ENCODE results near the gene TBX3.

GRCh38 chr12:114655934-114656749 lies 27.8 kb downstream of the TBX3 start:
- TF ChIP-seq POLR2A (IDR thresholded peaks at IDR 0.05): no peak
- TF ChIP-seq, protein P1, sequence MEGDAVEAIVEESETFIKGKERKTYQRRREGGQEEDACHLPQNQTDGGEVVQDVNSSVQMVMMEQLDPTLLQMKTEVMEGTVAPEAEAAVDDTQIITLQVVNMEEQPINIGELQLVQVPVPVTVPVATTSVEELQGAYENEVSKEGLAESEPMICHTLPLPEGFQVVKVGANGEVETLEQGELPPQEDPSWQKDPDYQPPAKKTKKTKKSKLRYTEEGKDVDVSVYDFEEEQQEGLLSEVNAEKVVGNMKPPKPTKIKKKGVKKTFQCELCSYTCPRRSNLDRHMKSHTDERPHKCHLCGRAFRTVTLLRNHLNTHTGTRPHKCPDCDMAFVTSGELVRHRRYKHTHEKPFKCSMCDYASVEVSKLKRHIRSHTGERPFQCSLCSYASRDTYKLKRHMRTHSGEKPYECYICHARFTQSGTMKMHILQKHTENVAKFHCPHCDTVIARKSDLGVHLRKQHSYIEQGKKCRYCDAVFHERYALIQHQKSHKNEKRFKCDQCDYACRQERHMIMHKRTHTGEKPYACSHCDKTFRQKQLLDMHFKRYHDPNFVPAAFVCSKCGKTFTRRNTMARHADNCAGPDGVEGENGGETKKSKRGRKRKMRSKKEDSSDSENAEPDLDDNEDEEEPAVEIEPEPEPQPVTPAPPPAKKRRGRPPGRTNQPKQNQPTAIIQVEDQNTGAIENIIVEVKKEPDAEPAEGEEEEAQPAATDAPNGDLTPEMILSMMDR (IDR thresholded peaks at IDR 0.05): no peak
